ENCODE data around the gene POLR3B. TPM values are rescaled to one million over a fixed set of nuclear protein-coding genes. Genes with fewer than 3 reads are reported as not detected.

POLR3B gene
- total and polyA plus RNA-seq, 2 of the 8 experiments (the other 6 are each of a cell fraction or from before 2014, with no cell fraction given), result 5.0 to 13.2 TPM

- ChIA-PET CTCF (ENCODE audit: partially characterized antibody) (interaction anchor here (0.6 to 1.1 kb wide), 2 partner anchors 9 to 276 kb away, joined by 3 read pairs; no protein-coding TSS in a partner anchor), POLR2A (ENCODE audit: partially characterized antibody) (no interaction called here)
- Histone ChIP-seq H2BK12ac (ENCODE audit: low read depth, low read length) (no peak overlapping the region), H3K9me3 (ENCODE audit: insufficient read depth in 2 of 2, low read depth in 1 of 2, low read length in 1 of 2) (no peaks in the 10 kb centered on the region), H3K4me3 (ENCODE audit: extremely low read depth in 1 of 4, insufficient read depth in 2 of 4, low read depth in 3 of 4, low read length in 4 of 4) (no peak overlapping the region), H3K4me1 (replicated peaks in 1 of 4; ENCODE audit: control insufficient read depth in 3 of 4, insufficient read depth in 4 of 4, low read length in 3 of 4) (no peaks in the 10 kb centered on the region), H3K18ac (ENCODE audit: extremely low read depth, low read length) (no peak overlapping the region), H4K8ac (ENCODE audit: extremely low read depth, insufficient read depth, low read length) (no peak overlapping the region), H2BK15ac (ENCODE audit: low read length) (no peak overlapping the region), H2BK120ac (replicated peaks; ENCODE audit: low read depth, low read length) (no peak overlapping the region), H2AK5ac (ENCODE audit: low read depth, low read length) (no peak overlapping the region), H4K5ac (ENCODE audit: insufficient read length, low read depth, low read length) (no peak overlapping the region), H3K4me2 (ENCODE audit: insufficient read depth in 1 of 2, low read depth in 2 of 2, low read length in 2 of 2) (no peak overlapping the region), H3K14ac (ENCODE audit: insufficient read length) (no peak overlapping the region), H3K79me2 (ENCODE audit: control insufficient read depth in 1 of 2, insufficient read depth in 2 of 2, low read length in 2 of 2) (no peaks in the 10 kb centered on the region), H3K23ac (ENCODE audit: insufficient read length) (no peak overlapping the region), H3K56ac (replicated peaks; ENCODE audit: insufficient read length, low read depth, low read length) (no peak overlapping the region), H4K91ac (replicated peaks; ENCODE audit: insufficient read length, low read length) (no peak overlapping the region), H2BK5ac (ENCODE audit: low read depth, low read length) (no peak overlapping the region), H2AFZ (ENCODE audit: low read length) (no peak overlapping the region), H3K9ac (replicated peaks in 1 of 4; ENCODE audit: extremely low read depth in 1 of 4, low read depth in 3 of 4, low read length in 3 of 4) (no peak overlapping the region), H3K36me3 (ENCODE audit: control insufficient read depth in 2 of 4, insufficient read depth in 4 of 4, low read length in 3 of 4) (peaks cover 0 to 4% (median 0%) of the 10 kb centered on the region in 4 experiments; a peak in 1 of 8 replicates), H4K20me1 (replicated peaks in 1 of 2; ENCODE audit: control insufficient read depth in 1 of 2, insufficient read depth in 2 of 2, low read length in 2 of 2) (no peaks in the 10 kb centered on the region), H3K79me1 (ENCODE audit: low read depth, low read length) (no peaks in the 10 kb centered on the region), H3K27ac (ENCODE audit: low read depth, low read length) (no peak overlapping the region), H3K27me3 (replicated peaks in 1 of 4; ENCODE audit: control insufficient read depth in 3 of 4, extremely low read depth in 1 of 4, insufficient read depth in 3 of 4, low read length in 3 of 4) (no peaks in the 10 kb centered on the region), H3K4ac (replicated peaks; ENCODE audit: insufficient read length, low read depth, low read length) (no peak overlapping the region), H3K23me2 (ENCODE audit: low read depth, low read length) (no peaks in the 10 kb centered on the region), H2BK20ac (ENCODE audit: low read length) (no peak overlapping the region)
- DNase-seq (ENCODE audit: low read depth in 1 of 2, low spot score in 2 of 2) (no peak), FAIRE-seq (no peak)
- 91% methylated on average over 2 of the region's 2 CpGs; no CpG with 5 or more reads in 1 of the 2 experiments for WGBS, 2 experiments (ENCODE audit: extremely low coverage in 1 of 2, insufficient coverage in 1 of 2, insufficient read length in 1 of 2, insufficient replicate concordance in 2 of 2, low coverage in 1 of 2, low lambda C conversion rate in 2 of 2, missing lambda C conversion rate in 1 of 2)
- TF ChIP-seq JUN (IDR thresholded peaks at IDR 0.05; ENCODE audit: low read depth, low read length), result no peak
- no peak for TF ChIP-seq ATF3 (IDR thresholded peaks at IDR 0.05; ENCODE audit: insufficient read depth, low read depth, low read length)
- TF ChIP-seq RBBP5 (IDR thresholded peaks at IDR 0.05; ENCODE audit: borderline replicate concordance, low read depth, low read length), result no peak
- no peak for TF ChIP-seq SRF (IDR thresholded peaks at IDR 0.05; ENCODE audit: low read depth, low read length)
- TF ChIP-seq RFX5 (IDR thresholded peaks at IDR 0.05; ENCODE audit: borderline replicate concordance, low read depth, low read length), result no peak
- TF ChIP-seq EP300 (IDR thresholded peaks at IDR 0.05; ENCODE audit: borderline replicate concordance in 1 of 2, low read depth in 2 of 2, low read length in 2 of 2), result no peak
- TF ChIP-seq SAP30 (IDR thresholded peaks at IDR 0.05; ENCODE audit: insufficient read depth, insufficient replicate concordance, low read length), result no peak
- TF ChIP-seq CBX8 (IDR thresholded peaks at IDR 0.05; ENCODE audit: borderline replicate concordance, low read depth, low read length), result no peak
These were observed 142.1 kb downstream of the POLR3B start for GRCh38 chr12:106499628-106500027.

All from H1 (cell line).